GOT3 (cell line): Measurements from ENCODE around the gene TMEM14B.
"Not testable (repeated sequence)": the region's sequence is repeated elsewhere in the genome, so short reads cannot be mapped to it uniquely, and the experiment has no call there.

Experiments
- DNase-seq: peaks from one replicate; lab custom pipeline; 2025; ENCODE audit warnings: mixed read lengths; lab: John Stamatoyannopoulos, UW

TMEM14B gene

GRCh38 chr6:10747251-10747972 lies at the start of gene TMEM14B:
Gene TMEM14B, plus strand, starts transcription at chr6:10747805. Its CDS starts 1,441 bp downstream, at chr6:10749246.
- DNase-seq = peak; percentile 93

GRCh38 chr6:10713962-10714361 lies 33.6 kb upstream of the TMEM14B start:
- no peak for DNase-seq

- DNase-seq = no peak
Observed at GRCh38 chr6:10719296-10719963, 28.2 kb upstream of the TMEM14B start.

GRCh38 chr6:10719964-10720264 lies 27.7 kb upstream of the TMEM14B start:
- DNase-seq = no peak

- no peak for DNase-seq
Observed at GRCh38 chr6:10720265-10720959, 27.2 kb upstream of the TMEM14B start.

DNA sequence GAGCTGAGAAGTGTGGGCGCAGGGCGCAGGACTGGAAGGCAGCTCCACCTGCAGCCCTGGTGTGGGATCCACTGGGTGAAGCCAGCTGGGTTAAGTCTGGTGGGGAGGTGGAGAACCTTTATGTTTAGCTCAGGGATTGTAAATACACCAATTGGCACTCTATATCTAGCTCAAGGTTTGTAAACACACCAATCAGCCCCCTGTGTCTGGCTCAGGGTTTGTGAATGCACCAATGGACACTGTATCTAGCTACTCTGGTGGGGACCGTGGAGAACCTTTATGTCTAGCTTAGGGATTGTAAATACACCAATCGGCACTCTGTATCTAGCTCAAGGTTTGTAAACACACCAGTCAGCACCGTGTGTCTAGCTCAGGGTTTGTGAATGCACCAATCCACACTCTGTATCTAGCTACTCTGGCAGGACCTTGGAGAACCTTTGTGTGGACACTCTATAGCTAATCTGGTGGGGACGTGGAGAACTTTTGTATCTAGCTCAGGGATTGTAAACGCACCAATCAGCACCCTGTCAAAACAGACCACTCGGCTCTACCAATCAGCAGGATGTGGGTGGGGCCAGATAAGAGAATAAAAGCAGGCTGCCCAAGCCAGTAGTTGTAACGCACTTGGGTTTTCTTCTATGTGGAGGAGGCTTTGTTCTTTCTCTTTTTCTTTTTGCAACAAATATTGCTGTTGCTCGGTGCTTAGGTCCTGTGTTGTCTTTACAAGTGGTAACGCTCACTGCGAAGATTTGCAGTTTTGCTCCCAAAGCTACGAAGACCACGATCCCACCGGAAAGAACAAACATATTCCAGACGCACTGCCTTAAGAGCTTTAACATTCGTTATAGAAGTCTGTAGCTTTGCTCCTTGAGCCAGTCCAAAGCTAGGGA lies 26.4 kb upstream of the TMEM14B start:
- not testable (repeated sequence) for DNase-seq

DNA sequence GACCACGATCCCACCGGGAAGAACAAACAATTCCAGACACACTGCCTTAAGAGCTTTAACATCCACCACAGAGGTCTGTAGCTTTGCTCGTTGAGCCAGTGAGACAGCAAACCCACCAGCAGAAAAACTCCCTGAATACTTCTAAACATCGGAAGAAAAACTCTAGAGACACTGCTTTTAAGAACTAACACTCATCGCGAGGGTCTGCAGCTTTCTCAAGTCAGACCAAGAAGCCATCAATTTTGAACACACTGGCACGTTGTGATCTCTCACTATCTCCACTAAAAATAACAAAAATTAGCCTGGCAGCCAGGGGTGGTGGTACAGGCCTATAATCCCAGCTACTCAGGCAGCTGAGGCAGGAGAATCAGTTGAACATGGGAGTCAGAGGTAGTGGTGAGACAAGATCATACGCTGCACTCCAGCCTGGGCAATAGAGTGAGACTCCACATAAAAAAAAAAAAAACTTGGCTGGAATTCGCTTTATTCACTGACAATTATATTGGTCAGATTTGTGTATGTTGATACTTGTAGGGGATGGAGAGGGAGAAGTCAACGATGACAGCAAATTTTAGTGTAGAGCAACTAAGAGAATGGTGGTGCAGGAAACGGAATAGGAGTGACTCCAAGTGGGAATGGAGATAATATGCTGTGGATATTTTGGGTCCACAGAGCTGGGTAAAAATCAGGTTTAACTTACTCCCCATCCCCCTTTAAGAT lies 25.6 kb upstream of the TMEM14B start:
- DNase-seq = no peak

DNA sequence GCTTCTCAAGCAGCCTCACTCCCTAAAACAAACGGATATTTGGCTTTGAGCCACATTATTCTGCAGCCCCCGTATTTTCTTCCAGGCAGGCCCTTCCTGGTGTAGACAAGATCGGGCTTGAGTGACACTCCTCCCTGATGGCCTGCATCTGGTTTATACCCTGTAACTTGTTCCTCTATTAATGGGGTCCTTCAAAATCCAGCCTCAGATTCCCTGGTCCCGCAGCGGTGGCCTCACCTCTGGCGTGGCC lies 25.1 kb upstream of the TMEM14B start:
- DNase-seq = no peak

GRCh38 chr6:10722820-10723566 lies 24.6 kb upstream of the TMEM14B start, which contains the start of gene TMEM14C:
Gene TMEM14C, plus strand, starts transcription at chr6:10723070. Its CDS starts 1,544 bp downstream, at chr6:10724614.
- DNase-seq = peak; percentile 91

DNA sequence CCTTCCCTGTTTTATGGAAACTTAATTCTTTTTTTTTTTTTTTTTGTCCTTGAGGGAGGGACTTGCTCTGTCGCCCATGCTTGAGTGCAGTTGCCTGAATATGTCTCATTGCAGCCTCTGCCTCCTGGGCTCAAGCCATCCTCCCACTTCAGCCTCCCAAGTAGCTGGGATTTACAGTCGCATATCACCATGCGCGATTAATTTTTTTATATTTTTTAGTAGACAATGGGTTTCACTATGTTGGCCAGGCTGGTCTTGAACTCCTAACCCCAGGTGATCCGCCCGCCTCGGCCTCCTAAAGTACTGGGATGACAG lies 24.1 kb upstream of the TMEM14B start:
- DNase-seq = no peak

- no peak for DNase-seq
Observed at GRCh38 chr6:10725044-10725443, 22.6 kb upstream of the TMEM14B start.

DNA sequence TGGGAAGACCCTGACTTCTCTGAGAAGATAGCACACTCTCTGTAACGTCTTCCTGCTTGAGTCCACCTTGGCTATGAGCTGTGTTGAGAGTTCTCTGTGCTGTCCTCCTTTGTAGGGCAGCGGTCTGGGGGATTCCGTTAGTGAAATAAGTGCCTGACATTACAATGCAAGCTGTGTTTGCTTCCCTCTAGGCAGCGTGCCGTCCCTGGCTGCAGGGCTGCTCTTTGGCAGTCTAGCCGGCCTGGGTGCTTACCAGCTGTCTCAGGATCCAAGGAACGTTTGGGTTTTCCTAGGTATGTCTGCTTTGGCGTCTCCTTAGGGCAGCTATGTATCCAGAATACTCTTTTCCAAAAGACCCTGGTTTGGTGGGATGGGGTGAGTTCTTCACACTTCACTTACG lies 21.9 kb upstream of the TMEM14B start:
- DNase-seq = no peak

DNA sequence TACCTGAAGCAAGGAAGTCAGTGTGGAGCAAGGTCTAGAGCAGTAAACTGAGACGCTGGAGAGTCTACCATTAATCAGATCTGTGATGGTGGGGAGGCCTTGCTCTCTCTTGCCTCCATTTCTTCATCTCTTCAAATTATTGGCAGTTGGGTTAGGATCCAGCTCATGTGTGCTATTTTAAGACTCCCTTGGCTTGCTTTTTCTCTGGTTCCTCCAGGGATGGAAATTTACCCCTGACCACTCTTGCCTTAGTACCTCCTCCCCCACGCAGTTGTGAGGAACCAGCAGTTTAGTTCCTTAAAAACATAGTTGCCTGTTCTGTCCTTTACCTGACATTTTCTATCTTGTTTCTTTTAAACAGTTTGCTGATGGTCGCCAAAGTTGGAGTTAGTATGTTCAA lies 17.4 kb upstream of the TMEM14B start:
- DNase-seq = no peak

DNA sequence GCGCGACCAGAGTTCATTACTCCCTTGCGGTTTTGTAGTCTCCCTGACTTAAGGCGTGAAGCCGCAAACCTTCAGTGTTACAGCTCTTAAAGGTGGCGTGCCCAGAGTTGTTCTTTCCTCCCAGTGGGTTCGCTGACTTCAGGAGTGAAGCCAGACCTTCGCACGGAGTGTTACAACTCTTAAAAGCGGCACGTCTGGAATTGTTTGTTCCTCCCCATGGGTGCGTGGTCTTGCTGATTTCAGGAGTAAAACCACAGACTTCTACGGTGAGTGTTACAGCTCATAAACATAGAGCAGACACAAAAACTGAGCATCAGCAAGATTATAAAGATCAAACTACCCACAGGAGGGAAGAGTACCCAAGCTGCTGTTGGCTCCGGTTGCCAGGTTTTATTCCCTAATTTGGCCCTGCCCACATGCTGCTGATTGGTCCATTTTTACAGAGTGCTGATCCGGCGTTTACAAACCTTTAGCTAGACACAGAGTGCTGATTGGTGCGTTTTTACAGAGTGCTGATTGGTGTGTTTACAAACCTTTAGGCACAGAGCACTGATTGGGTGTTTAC lies 14.4 kb upstream of the TMEM14B start:
- DNase-seq = no peak

DNA sequence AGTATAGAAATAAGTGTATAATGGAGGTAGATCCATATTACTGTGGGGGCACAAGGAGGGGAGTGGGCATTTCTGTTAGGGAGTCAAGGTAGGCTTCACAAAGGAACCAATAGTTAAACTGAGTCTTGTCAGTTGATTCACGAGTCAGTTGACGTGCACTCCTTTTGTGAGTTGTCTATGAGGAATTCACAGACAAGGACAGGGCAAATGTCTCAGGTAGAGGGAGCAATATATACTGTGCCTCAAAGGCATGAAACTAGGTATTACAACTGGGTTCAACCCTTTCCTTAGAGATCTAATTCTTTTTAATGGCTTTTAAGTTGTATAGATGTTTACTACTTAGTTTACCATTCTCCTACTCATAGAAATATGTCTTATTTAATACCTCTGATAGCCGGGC lies 13.7 kb upstream of the TMEM14B start:
- no peak for DNase-seq

GRCh38 chr6:10736731-10737130 lies 10.9 kb upstream of the TMEM14B start:
- DNase-seq = no peak

DNA sequence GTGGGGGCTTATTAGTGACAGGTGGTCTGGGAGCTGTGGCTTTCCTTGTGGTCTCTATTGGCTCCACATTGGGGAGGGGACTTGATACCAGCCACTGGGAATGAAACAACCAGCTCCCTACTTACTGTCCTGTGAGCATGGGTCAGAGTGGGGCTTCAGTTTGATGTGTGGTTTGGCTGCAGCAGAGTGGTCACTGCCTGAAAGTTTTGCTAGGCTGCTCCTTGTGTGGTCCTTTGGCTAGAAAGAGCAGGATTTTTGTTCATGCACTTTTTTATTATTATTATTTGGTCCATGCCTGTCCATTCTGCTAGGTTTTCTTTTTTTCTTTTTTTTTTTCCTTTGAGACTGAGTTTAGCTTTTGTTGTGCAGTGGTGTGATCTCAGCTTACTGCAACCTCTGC lies 7.5 kb upstream of the TMEM14B start:
- no peak for DNase-seq

- not testable (repeated sequence) for DNase-seq
Observed at GRCh38 chr6:10741643-10742042, 6.0 kb upstream of the TMEM14B start.

- no peak for DNase-seq
Observed at GRCh38 chr6:10742251-10742650, 5.4 kb upstream of the TMEM14B start.

DNA sequence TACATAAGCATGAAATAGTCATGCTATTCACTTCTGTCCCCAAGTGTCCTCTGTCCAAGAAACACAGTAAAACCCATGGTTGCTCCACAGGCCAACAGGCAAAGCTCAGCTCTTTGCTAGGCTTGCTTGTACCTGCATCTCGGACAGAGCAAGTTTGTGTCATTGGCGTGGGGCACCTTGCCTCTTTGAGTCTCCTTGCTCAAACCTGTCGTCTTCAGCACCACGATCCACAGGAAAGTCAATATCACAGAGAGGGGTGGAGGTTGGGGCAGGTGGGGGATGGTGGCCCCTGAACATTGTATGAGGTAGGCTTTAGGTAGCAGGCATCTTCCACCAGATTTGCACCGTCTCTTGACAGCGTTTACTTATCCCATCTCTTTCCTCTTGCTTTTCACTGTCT lies 4.1 kb upstream of the TMEM14B start:
- DNase-seq = no peak

GRCh38 chr6:10745116-10745515 lies 2.5 kb upstream of the TMEM14B start:
- no peak for DNase-seq
